ENCODE data around the gene P4HTM.

DNA sequence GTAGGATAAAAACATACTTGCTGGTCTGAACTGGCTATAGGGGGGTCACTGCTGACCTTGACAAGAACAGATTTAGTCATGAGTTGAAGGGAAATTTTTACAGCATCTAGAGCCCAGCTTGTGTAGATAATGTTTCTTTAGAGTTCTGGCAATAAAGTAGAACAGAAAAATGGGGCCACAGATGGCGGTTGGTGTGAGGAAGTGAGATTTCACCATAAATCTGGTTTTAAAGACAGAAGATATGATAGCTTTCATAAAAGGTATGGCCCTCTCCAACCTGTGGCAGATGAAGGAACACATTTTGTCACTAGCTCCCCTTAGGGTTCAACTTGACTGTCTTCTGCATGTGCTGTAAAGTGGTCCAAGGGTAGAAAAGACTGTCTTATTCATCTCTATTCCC is 63.5 kb downstream of the P4HTM start:
- TF ChIP-seq POLR2AphosphoS5 (IDR thresholded peaks at IDR 0.05; ENCODE audit: low read depth, low read length) (no peak), POLR2A (IDR thresholded peaks at IDR 0.05; ENCODE audit: low read depth, low read length) (no peak), TAF1 (IDR thresholded peaks at IDR 0.05; ENCODE audit: low read depth, low read length) (no peak), SPI1 (IDR thresholded peaks at IDR 0.05; ENCODE audit: low read depth, low read length) (peak; percentile 78), POU2F2 (IDR thresholded peaks at IDR 0.05; ENCODE audit: low read depth, low read length) (no peak), PAX5 (IDR thresholded peaks at IDR 0.05; ENCODE audit: insufficient read depth, low read length, severe bottlenecking) (no peak)

All from GM12891 (cell line).